IPS-18a (cell line): ENCODE data around the gene IFT22.
"Not testable (repeated sequence)": the region's sequence is repeated elsewhere in the genome, so short reads cannot be mapped to it uniquely, and the experiment has no call there.

Source experiments
- H3K27ac ChIP-seq: one replicate; pipeline ENCODE4 v1.5.1; 2013; ENCODE audit warnings: low read length
- H3K27me3 ChIP-seq: one replicate; pipeline ENCODE4 v1.6.1; 2013; ENCODE audit warnings: mild to moderate bottlenecking, low read length; ENCODE audit not compliant: control insufficient read depth, insufficient read depth
- H3K36me3 ChIP-seq: one replicate; pipeline ENCODE4 v1.6.1; 2013; ENCODE audit warnings: low read depth, low read length; ENCODE audit not compliant: control insufficient read depth
- H3K4me1 ChIP-seq: one replicate; pipeline ENCODE4 v1.6.1; 2013; ENCODE audit warnings: low read depth, low read length; ENCODE audit not compliant: control insufficient read depth
- H3K4me3 ChIP-seq: one replicate; pipeline ENCODE4 v1.5.1; 2013; ENCODE audit warnings: low read length
- H3K9ac ChIP-seq: one replicate; pipeline ENCODE4 v1.6.1; 2013; ENCODE audit warnings: mild to moderate bottlenecking, low read length, moderate library complexity
- H3K9me3 ChIP-seq: one replicate; pipeline ENCODE4 v1.6.1; 2013; ENCODE audit warnings: low read depth, low read length; ENCODE audit not compliant: control insufficient read depth

The IFT22 gene

DNA sequence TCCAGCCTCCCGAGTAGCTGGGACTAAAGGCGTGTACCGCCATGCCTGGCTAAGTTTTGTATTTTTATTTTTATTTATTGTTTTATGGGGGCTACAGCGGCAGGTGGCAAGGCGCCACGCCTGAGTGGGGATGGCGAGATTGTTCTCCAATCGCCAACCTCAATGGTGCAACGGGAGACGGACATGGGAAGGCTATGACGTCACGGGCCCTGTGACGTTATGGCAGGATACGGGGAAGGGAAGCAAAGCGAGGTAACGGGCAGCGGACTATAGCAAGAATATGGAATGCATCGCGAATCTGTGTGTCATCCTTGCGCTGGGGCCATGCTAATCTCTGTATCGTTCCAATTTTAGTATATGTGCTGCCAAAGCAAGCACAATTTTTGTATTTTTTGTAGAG lies 51.9 kb downstream of the IFT22 start:
- H3K4me3 ChIP-seq = no peak overlapping the region
- no peaks in the 10 kb centered on the region for H3K36me3 ChIP-seq
- no peaks in the 10 kb centered on the region for H3K9me3 ChIP-seq
- H3K9ac ChIP-seq = no peak overlapping the region
- H3K27me3 ChIP-seq = no peaks in the 10 kb centered on the region
- peaks cover 14% of the 10 kb centered on the region for H3K4me1 ChIP-seq
- H3K27ac ChIP-seq = no peak overlapping the region

DNA sequence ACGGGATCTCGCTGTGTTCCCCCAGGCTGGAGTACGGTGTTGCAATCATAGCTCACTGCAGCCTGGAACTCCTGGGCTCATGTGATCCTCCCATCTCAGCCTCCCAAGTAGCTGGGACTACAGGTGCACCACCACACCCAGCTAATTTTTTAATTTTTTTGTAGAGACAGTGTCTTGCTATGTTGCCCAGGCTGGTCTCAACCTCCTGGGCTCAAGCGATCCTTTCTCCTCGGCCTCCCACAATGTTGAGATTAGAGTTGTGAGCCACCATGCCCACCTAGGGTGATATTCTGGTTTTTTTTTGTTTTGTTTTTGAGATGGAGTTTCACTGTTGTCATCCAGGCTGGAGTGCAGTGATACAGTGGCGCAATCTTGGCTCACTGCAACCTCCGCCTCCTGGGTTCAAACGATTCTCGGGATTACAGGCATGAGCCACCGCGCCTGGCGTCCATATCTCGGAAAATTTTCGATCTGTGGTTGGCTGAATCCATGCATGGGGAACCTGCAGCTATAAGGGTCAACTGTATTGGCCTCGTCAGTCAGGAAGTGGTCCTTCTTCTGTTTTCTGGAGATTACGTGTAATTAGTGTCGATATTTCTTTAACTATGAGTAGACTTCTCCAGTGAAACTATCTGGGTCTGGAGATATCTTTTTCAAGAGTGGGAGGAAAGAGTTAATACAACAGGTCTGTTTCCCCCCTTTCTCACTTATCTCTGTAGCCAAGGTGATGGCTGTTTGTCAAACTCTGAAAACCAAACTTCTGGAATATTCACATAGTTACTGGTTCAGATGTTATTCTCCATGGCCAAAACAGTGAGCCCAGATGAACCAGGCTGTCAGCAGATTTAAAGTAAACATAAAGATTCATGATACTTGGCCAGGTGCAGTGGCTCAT lies 55.7 kb downstream of the IFT22 start:
- Histone ChIP-seq H3K36me3 (no peaks in the 10 kb centered on the region), H3K27me3 (no peaks in the 10 kb centered on the region), H3K27ac (no peak overlapping the region), H3K9ac (no peak overlapping the region), H3K4me1 (no peaks in the 10 kb centered on the region), H3K9me3 (no peaks in the 10 kb centered on the region), H3K4me3 (no peak overlapping the region)

DNA sequence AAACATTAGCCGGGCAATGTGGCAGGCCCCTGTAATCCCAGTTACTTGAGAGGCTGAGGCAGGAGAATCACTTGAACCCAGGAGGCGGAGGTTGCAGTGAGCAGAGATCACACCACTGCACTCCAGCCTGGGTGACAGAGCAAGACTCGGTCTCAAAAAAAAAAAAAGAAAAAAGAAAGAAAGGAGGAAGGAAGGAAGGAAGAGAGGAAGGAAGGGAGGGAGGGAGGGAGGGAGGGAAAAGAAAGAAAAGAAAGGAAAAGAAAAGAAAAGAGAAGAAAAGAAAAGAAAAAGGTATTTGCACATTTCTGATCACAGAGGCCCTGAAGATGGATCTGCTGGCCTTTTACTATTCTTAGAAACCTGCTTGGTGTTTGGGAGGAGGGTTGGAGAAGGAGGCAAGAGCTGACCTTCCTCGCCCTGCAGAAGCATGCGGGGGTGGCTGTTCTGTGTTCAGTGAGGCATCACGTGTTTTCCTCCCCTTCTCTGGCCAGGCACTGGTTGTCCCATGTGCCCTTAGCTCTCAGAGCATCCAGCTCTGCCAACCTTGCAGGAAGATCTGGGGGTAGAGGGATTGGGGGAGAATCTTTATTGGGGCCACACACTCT lies 57.4 kb downstream of the IFT22 start:
- not testable (repeated sequence) for H3K9ac ChIP-seq, H3K27ac ChIP-seq, H3K9me3 ChIP-seq, H3K4me1 ChIP-seq, H3K36me3 ChIP-seq, H3K27me3 ChIP-seq, H3K4me3 ChIP-seq
